Uterus (tissue), 2 donors: Measurements from ENCODE around the gene GARIN6.

Experiments
- CTCF ChIP-seq, 4 experiments: fragments of 200-600 bp in 2 of 4; fragments of 450-650 bp in 2 of 4; sonication (generic) in 2 of 4; IDR thresholded peaks; one replicate each; pipeline ENCODE4 v1.5.1; 2016 to 2019; ENCODE audit warnings: antibody characterized with exemption in 4 of 4, mild to moderate bottlenecking in 2 of 4, moderate library complexity in 1 of 4
- POLR2A ChIP-seq, 2 donors: fragments of 450-650 bp; IDR thresholded peaks; one replicate each; pipeline ENCODE4 v1.6.1; 2016; ENCODE audit warnings: antibody characterized with exemption in 2 of 2, mild to moderate bottlenecking in 1 of 2, moderate library complexity in 1 of 2

GRCh38 chr12:99598785-99599184 lies 48.8 kb upstream of the GARIN6 start:
- TF ChIP-seq POLR2A (IDR thresholded peaks at IDR 0.05) (no peak), CTCF (IDR thresholded peaks at IDR 0.05) (no peak)
